ENCODE data around the gene MAP7D3. TPM values are rescaled to one million over a fixed set of nuclear protein-coding genes. Genes with fewer than 3 reads are reported as not detected.

MAP7D3 gene
- total and polyA plus RNA-seq, 10 of the 15 experiments (the other 5 are each of a cell fraction or from before 2014, with no cell fraction given): 9.1 to 24.0 (median 11.0) TPM

DNA sequence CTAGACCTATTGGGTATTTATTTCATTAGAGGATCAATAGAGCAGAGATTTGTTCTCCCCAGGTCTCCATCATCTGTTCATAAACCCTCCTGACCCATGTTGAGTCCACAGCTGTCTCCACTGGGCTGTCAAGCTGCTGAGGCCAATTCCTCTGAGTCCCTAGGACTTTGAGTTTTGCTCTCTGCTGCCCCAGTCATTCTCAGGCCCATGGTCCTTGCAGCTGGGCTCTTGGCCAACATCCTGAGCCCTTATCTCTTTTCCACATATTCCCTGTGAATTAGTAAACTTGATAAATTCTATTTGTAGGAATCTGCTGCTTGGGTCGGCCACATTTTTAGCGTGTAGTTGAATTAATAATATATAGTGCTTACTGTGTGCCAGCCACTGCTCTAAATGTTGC, 62.0 kb downstream of the MAP7D3 start:
- POLR2A ChIA-PET: no interaction called here
- Histone ChIP-seq H3K4me3 (no peak overlapping the region), H2AFZ (ENCODE audit: control insufficient read depth, low read depth, low read length) (no peak overlapping the region), H3K4me2 (ENCODE audit: control insufficient read depth, insufficient read depth) (no peak overlapping the region), H3K9me3 (replicated peaks; ENCODE audit: control insufficient read depth, insufficient read depth, low read length) (no peaks in the 10 kb centered on the region), H4K20me1 (ENCODE audit: control insufficient read depth, insufficient read depth) (no peaks in the 10 kb centered on the region), H3K79me2 (ENCODE audit: control insufficient read depth, insufficient read depth, low read length) (no peaks in the 10 kb centered on the region), H3K36me3 (ENCODE audit: control insufficient read depth in 2 of 2, insufficient read depth in 2 of 2, low read length in 1 of 2) (no peaks in the 10 kb centered on the region), H3K4me1 (ENCODE audit: control insufficient read depth, insufficient read depth, low read length) (no peaks in the 10 kb centered on the region), H3K27me3 (replicated peaks in 1 of 2; ENCODE audit: control insufficient read depth in 2 of 2, insufficient read depth in 2 of 2, low read length in 1 of 2) (no peaks in the 10 kb centered on the region; a peak in 2 of 4 replicates), H3K9ac (ENCODE audit: control insufficient read depth, insufficient read depth, low read length) (no peak overlapping the region), H3K27ac (ENCODE audit: control insufficient read depth, insufficient read depth) (no peak overlapping the region)
- no peak for DNase-seq (ENCODE audit: low read depth, low spot score)
- no peak for ATAC-seq
- CTCF ChIA-PET: no interaction called here
- FAIRE-seq: no peak
- SMC1A ChIA-PET (ENCODE audit: uncharacterized antibody, unreplicated experiment): no interaction called here
- in situ Hi-C loops (cut with MboI) (no loop called here), intact Hi-C loops (cut with micrococcal nuclease; ENCODE audit: unreplicated experiment) (no loop called here)
- no TSS peak for BruUV-seq (replicated peaks)
- TF ChIP-seq, protein P1, sequence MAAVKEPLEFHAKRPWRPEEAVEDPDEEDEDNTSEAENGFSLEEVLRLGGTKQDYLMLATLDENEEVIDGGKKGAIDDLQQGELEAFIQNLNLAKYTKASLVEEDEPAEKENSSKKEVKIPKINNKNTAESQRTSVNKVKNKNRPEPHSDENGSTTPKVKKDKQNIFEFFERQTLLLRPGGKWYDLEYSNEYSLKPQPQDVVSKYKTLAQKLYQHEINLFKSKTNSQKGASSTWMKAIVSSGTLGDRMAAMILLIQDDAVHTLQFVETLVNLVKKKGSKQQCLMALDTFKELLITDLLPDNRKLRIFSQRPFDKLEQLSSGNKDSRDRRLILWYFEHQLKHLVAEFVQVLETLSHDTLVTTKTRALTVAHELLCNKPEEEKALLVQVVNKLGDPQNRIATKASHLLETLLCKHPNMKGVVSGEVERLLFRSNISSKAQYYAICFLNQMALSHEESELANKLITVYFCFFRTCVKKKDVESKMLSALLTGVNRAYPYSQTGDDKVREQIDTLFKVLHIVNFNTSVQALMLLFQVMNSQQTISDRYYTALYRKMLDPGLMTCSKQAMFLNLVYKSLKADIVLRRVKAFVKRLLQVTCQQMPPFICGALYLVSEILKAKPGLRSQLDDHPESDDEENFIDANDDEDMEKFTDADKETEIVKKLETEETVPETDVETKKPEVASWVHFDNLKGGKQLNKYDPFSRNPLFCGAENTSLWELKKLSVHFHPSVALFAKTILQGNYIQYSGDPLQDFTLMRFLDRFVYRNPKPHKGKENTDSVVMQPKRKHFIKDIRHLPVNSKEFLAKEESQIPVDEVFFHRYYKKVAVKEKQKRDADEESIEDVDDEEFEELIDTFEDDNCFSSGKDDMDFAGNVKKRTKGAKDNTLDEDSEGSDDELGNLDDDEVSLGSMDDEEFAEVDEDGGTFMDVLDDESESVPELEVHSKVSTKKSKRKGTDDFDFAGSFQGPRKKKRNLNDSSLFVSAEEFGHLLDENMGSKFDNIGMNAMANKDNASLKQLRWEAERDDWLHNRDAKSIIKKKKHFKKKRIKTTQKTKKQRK (IDR thresholded peaks at IDR 0.05; ENCODE audit: low read depth, low read length): no peak
- no peak for TF ChIP-seq RBBP5 (conservative IDR thresholded peaks at IDR 0.05)
- TF ChIP-seq, protein P2, sequence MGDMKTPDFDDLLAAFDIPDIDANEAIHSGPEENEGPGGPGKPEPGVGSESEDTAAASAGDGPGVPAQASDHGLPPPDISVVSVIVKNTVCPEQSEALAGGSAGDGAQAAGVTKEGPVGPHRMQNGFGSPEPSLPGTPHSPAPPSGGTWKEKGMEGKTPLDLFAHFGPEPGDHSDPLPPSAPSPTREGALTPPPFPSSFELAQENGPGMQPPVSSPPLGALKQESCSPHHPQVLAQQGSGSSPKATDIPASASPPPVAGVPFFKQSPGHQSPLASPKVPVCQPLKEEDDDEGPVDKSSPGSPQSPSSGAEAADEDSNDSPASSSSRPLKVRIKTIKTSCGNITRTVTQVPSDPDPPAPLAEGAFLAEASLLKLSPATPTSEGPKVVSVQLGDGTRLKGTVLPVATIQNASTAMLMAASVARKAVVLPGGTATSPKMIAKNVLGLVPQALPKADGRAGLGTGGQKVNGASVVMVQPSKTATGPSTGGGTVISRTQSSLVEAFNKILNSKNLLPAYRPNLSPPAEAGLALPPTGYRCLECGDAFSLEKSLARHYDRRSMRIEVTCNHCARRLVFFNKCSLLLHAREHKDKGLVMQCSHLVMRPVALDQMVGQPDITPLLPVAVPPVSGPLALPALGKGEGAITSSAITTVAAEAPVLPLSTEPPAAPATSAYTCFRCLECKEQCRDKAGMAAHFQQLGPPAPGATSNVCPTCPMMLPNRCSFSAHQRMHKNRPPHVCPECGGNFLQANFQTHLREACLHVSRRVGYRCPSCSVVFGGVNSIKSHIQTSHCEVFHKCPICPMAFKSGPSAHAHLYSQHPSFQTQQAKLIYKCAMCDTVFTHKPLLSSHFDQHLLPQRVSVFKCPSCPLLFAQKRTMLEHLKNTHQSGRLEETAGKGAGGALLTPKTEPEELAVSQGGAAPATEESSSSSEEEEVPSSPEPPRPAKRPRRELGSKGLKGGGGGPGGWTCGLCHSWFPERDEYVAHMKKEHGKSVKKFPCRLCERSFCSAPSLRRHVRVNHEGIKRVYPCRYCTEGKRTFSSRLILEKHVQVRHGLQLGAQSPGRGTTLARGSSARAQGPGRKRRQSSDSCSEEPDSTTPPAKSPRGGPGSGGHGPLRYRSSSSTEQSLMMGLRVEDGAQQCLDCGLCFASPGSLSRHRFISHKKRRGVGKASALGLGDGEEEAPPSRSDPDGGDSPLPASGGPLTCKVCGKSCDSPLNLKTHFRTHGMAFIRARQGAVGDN (IDR thresholded peaks at IDR 0.05): no peak
- TF ChIP-seq CBFB (IDR thresholded peaks at IDR 0.05; ENCODE audit: low read depth): no peak
- no peak for TF ChIP-seq PML (IDR thresholded peaks at IDR 0.05; ENCODE audit: low read length)
- TF ChIP-seq CEBPB (IDR thresholded peaks at IDR 0.05; ENCODE audit: borderline replicate concordance in 1 of 2, low read depth in 2 of 2, low read length in 2 of 2): no peak
- TF ChIP-seq HDAC2 (IDR thresholded peaks at IDR 0.05): no peak
- TF ChIP-seq NRF1 (conservative IDR thresholded peaks at IDR 0.05; ENCODE audit: low read depth, low read length): no peak
- TF ChIP-seq, protein P3, sequence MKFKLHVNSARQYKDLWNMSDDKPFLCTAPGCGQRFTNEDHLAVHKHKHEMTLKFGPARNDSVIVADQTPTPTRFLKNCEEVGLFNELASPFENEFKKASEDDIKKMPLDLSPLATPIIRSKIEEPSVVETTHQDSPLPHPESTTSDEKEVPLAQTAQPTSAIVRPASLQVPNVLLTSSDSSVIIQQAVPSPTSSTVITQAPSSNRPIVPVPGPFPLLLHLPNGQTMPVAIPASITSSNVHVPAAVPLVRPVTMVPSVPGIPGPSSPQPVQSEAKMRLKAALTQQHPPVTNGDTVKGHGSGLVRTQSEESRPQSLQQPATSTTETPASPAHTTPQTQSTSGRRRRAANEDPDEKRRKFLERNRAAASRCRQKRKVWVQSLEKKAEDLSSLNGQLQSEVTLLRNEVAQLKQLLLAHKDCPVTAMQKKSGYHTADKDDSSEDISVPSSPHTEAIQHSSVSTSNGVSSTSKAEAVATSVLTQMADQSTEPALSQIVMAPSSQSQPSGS (IDR thresholded peaks at IDR 0.05; ENCODE audit: low read length): no peak
- WGBS (ENCODE audit: insufficient coverage, insufficient replicate concordance, low lambda C conversion rate, missing lambda C conversion rate): 37% methylated on average over 2 of the region's 2 CpGs
- RAD21 ChIA-PET (ENCODE audit: unreplicated experiment): no interaction called here

Measured in GM12878 (cell line).